IMR-90 (cell line): ENCODE measurements around the gene CBL. TPM values are rescaled to one million over a fixed set of nuclear protein-coding genes. Genes with fewer than 3 reads are reported as not detected.

Experiments used
- ATAC-seq: fragments of 200-7000 bp; cut with Tn5 transposase; 2 replicates; pipeline ENCODE4 v1.9.1; 2020; ENCODE audit warnings: low read depth, mild to moderate bottlenecking, moderate library complexity
- BruUV-seq: library from RNA; stranded (reverse); fragments of 400-500 nt; replicated peaks from 2 replicates; lab custom pipeline; 2021; lab: Mats Ljungman, UMichigan
- CTCF ChIA-PET: fragments of 300-600 bp; formaldehyde crosslinking; extraction: SDS; loops from one replicate; lab custom pipeline; 2021; ENCODE audit warnings: antibody characterized with exemption; lab: Yijun Ruan, JAX
- POLR2A ChIA-PET: fragments of 300-600 bp; sonication (Branson Sonifier 250); formaldehyde crosslinking; loops from one replicate; lab custom pipeline; 2022; ENCODE audit warnings: antibody characterized with exemption; ENCODE audit not compliant: unreplicated experiment; lab: Charles Lee
- DNase-seq: peaks from one replicate; pipeline ENCODE4 v3.0.0; 2013
- H2AFZ ChIP-seq: replicated peaks from 2 replicates; pipeline ENCODE3; 2013; ENCODE audit warnings: low read length, mild to moderate bottlenecking; ENCODE audit not compliant: poor library complexity
- H2AK5ac ChIP-seq: 2 replicates; pipeline ENCODE4 v1.6.1; 2013; ENCODE audit warnings: low read depth, low read length, inconsistent platforms
- H2AK9ac ChIP-seq: replicated peaks from 2 replicates; pipeline ENCODE3; 2013; ENCODE audit warnings: mild to moderate bottlenecking, low read depth, low read length, moderate library complexity; ENCODE audit not compliant: poor library complexity
- H2BK120ac ChIP-seq: 2 replicates; pipeline ENCODE4 v1.6.1; 2013; ENCODE audit warnings: low read depth, low read length, inconsistent platforms
- H2BK15ac ChIP-seq: 3 replicates; pipeline ENCODE4 v1.6.1; 2013; ENCODE audit warnings: low read depth, low read length, inconsistent platforms
- H2BK20ac ChIP-seq: 2 replicates; pipeline ENCODE4 v1.6.1; 2013; ENCODE audit warnings: low read depth, mild to moderate bottlenecking, inconsistent platforms, low read length, moderate library complexity
- H2BK5ac ChIP-seq: 2 replicates; pipeline ENCODE4 v1.6.1; 2013; ENCODE audit warnings: mild to moderate bottlenecking, low read depth, low read length, inconsistent platforms; ENCODE audit not compliant: poor library complexity, severe bottlenecking
- H3K14ac ChIP-seq: replicated peaks from 2 replicates; pipeline ENCODE4 v1.6.1; 2013; ENCODE audit warnings: low read depth, low read length, inconsistent platforms
- H3K18ac ChIP-seq: 2 replicates; pipeline ENCODE4 v1.6.1; 2013; ENCODE audit warnings: low read depth, low read length, control low read depth
- H3K23ac ChIP-seq: 2 replicates; pipeline ENCODE4 v1.6.1; 2013; ENCODE audit warnings: low read depth, low read length, inconsistent platforms
- H3K27ac ChIP-seq: 2 replicates; pipeline ENCODE4 v1.5.1; 2013; ENCODE audit warnings: mild to moderate bottlenecking, control low read depth, low read length; ENCODE audit not compliant: insufficient read depth
- H3K27me3 ChIP-seq: 2 replicates; pipeline ENCODE4 v1.6.1; 2013; ENCODE audit warnings: low read length; ENCODE audit not compliant: control insufficient read depth, insufficient read depth
- H3K36me3 ChIP-seq: 2 replicates; pipeline ENCODE4 v1.6.1; 2013; ENCODE audit warnings: low read length, mixed read lengths; ENCODE audit not compliant: control insufficient read depth, insufficient read depth
- H3K4ac ChIP-seq: 2 replicates; pipeline ENCODE4 v1.6.1; 2013; ENCODE audit warnings: low read depth, low read length, inconsistent platforms
- H3K4me1 ChIP-seq: 2 replicates; pipeline ENCODE4 v1.6.1; 2013; ENCODE audit warnings: low read length, mixed read lengths; ENCODE audit not compliant: control insufficient read depth, insufficient read depth
- H3K4me2 ChIP-seq: 2 replicates; pipeline ENCODE4 v1.6.1; 2013; ENCODE audit warnings: low read depth, mild to moderate bottlenecking, control low read depth, low read length, moderate library complexity
- H3K4me3 ChIP-seq: 2 replicates; pipeline ENCODE4 v1.5.1; 2013; ENCODE audit warnings: low read depth, mild to moderate bottlenecking, control low read depth, low read length, moderate library complexity; ENCODE audit not compliant: insufficient read depth
- H3K56ac ChIP-seq: 2 replicates; pipeline ENCODE4 v1.6.1; 2013; ENCODE audit warnings: low read length, inconsistent platforms; ENCODE audit not compliant: insufficient read depth; ENCODE audit errors: extremely low read depth
- H3K79me1 ChIP-seq, 2 experiments: 2 replicates each; pipeline ENCODE4 v1.6.1; 2013; ENCODE audit warnings: low read length in 2 of 2, inconsistent platforms in 1 of 2, low read depth in 1 of 2
- H3K9ac ChIP-seq: 2 replicates; pipeline ENCODE4 v1.6.1; 2013; ENCODE audit warnings: low read depth, low read length, control low read depth
- H3K9me1 ChIP-seq: 2 replicates; pipeline ENCODE4 v1.6.1; 2013; ENCODE audit warnings: low read length, inconsistent platforms; ENCODE audit not compliant: insufficient read depth
- H3K9me3 ChIP-seq: 2 replicates; pipeline ENCODE4 v1.6.1; 2013; ENCODE audit warnings: low read length; ENCODE audit not compliant: control insufficient read depth, insufficient read depth
- H4K20me1 ChIP-seq: 2 replicates; pipeline ENCODE4 v1.6.1; 2013; ENCODE audit warnings: low read length, inconsistent platforms; ENCODE audit not compliant: insufficient read depth
- H4K5ac ChIP-seq: 2 replicates; pipeline ENCODE4 v1.6.1; 2013; ENCODE audit warnings: mild to moderate bottlenecking, low read depth, low read length, control low read depth
- H4K8ac ChIP-seq, 2 experiments: 2 replicates each; pipeline ENCODE4 v1.6.1; 2013; ENCODE audit warnings: low read depth in 2 of 2, low read length in 2 of 2, control low read depth in 1 of 2, inconsistent platforms in 1 of 2
- H4K91ac ChIP-seq: 2 replicates; pipeline ENCODE4 v1.6.1; 2013; ENCODE audit warnings: low read depth, low read length, inconsistent platforms; ENCODE audit not compliant: insufficient read depth
- SMC3 ChIP-seq: fragments of 150-350 bp; IDR thresholded peaks from 2 replicates; pipeline ENCODE4 v1.6.1; 2016; ENCODE audit warnings: low read depth, mild to moderate bottlenecking, antibody characterized with exemption, low read length, moderate library complexity
- WGBS, 2 experiments: methylation state at CpG; one replicate each; pipeline versions ENCODE4 v1.1.5 to v1.1.7; 2013; ENCODE audit warnings: missing lambda C conversion rate in 2 of 2; ENCODE audit not compliant: insufficient read length in 1 of 2; ENCODE audit errors: extremely low coverage in 2 of 2; 5-methylcytosine and 5-hydroxymethylcytosine counted together
- dilution Hi-C: fragments of 300-500 bp; cut with HindIII; formaldehyde crosslinking; loops from one replicate; pipeline ENCODE4 v1.14.3; 2018; ENCODE audit warnings: low sequenced_read_pairs; ENCODE audit not compliant: unreplicated experiment
- in situ Hi-C: fragments of 300-500 bp; cut with MboI; formaldehyde crosslinking; loops from 3 replicates; pipeline ENCODE4 v1.14.3; 2019; ENCODE audit warnings: low sequenced_read_pairs, inconsistent platforms, mixed read lengths
- intact Hi-C: fragments of 100-400 bp; cut with micrococcal nuclease; formaldehyde crosslinking; loops from 2 replicates; pipeline ENCODE4 v1.10.0; 2022
- polyA plus RNA-seq, 3 experiments: library from polyadenylated mRNA; depleted of rRNA; stranded (reverse); fragments of >200 nt; gene quantifications; 2 replicates each; pipeline ENCODE4 v1.2.3, GENCODE V29; 2012; ENCODE audit warnings: low replicate concordance in 1 of 3
- total RNA-seq: library from RNA; depleted of rRNA; stranded (reverse); fragments of >200 nt; gene quantifications from 2 replicates; pipeline ENCODE4 v1.2.3, GENCODE V29; 2012

CBL gene
- total and polyA plus RNA-seq, 2 of the 4 experiments (the other 2 are of a cell fraction): 6.1 to 11.8 TPM

- H3K27ac ChIP-seq: no peak overlapping the region
- intact Hi-C loops: no loop called here
- ATAC-seq: no peak
Observed at GRCh38 chr11:119179342-119179741, 26.8 kb upstream of the CBL start.

More at GRCh38 chr11:119179342-119179741, 26.8 kb upstream of the CBL start:
- Histone ChIP-seq H3K14ac (no peak overlapping the region), H4K8ac (0 out of 4 replicates have a peak overlapping the region, but pooled peaks of 1 of the 2 experiments have one; percentile 79), H3K23ac (no peak overlapping the region), H3K9ac (no peak overlapping the region), H3K9me1 (peaks cover 15% of the 10 kb centered on the region), H3K4me1 (peaks cover 5% of the 10 kb centered on the region), H3K9me3 (no peaks in the 10 kb centered on the region), H3K27me3 (no peaks in the 10 kb centered on the region), H2AK9ac (no peak overlapping the region), H3K56ac (no peak overlapping the region), H4K20me1 (no peaks in the 10 kb centered on the region), H3K4me3 (no peak overlapping the region), H3K4me2 (no peak overlapping the region), H3K18ac (no peak overlapping the region), H2AFZ (no peak overlapping the region), H2AK5ac (no peak overlapping the region), H4K91ac (no peak overlapping the region), H2BK5ac (no peak overlapping the region), H3K36me3 (peaks cover 13% of the 10 kb centered on the region; the same call in 1 of the 2 replicates), H4K5ac (no peak overlapping the region), H2BK20ac (no peak overlapping the region), H3K4ac (no peak overlapping the region), H2BK15ac (no peak overlapping the region), H3K79me1 (no peaks in the 10 kb centered on the region), H2BK120ac (no peak overlapping the region)
- dilution Hi-C loops: no loop called here
- in situ Hi-C loops: no loop called here
- CTCF ChIA-PET: no interaction called here
- 90% methylated on average over 2 of the region's 6 CpGs; no CpG with 5 or more reads in 1 of the 2 experiments for WGBS, 2 experiments
- no TSS peak for BruUV-seq
- no peak for DNase-seq
- TF ChIP-seq SMC3: no peak
- POLR2A ChIA-PET: no interaction called here
